Activated T-cell treated with anti-CD3 and anti-CD28 coated beads for 1 hour (primary cell): Measurements from ENCODE around the gene FLNC.

Experiments
- DNase-seq: peaks from one replicate; pipeline ENCODE4 v3.0.0-alpha.2; 2020; ENCODE audit warnings: low read depth

Gene FLNC

DNA sequence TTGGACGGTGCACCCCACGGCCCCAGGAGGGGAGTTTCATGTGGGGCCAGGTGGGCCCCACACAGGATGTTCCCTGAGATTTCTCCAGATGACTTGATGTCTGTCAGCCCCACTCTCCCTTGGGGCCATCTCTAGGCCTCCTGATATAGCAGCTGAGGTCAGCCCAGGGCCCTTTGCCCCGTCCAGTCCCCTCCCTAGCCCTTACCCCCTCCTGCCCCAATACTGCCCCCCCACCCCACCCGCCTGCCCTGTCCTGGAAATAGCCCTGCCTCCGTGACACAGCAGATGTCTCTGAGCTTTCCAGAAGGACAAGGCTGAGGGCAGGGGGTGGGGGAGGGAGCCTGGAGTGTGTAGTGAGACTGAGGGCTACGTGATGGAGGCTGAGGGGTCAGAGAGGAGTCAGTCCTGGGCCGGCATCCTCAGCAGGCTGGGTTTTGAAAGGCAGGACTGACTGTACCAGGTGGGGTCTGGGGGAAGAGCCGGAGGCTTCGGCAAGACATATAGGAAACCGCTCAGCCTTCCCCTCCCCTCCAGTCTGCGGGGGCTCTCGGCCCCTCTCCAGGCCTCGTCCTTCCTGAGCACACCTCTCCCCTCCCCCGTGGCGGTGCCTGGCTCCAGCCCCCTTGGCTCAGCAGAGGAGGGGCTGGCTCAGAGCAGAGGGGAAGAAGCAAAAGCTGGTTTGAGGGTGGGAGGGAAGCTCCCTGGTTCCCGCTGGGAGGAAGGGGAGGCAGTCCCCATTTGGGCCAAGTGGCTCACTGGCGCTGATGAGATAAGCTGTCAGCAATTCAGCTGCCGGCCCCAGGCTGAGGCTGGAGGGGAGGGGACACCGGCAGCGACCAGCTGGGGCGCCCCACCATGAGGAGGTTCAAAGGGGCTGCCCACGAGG lies 2.0 kb downstream of the FLNC start:
- DNase-seq: no peak

- DNase-seq: no peak
Observed at GRCh38 chr7:128832880-128833147, 2.6 kb downstream of the FLNC start.

- no peak for DNase-seq
Observed at GRCh38 chr7:128833148-128833945, 3.1 kb downstream of the FLNC start.

GRCh38 chr7:128833946-128834325 lies 3.7 kb downstream of the FLNC start:
- DNase-seq: no peak

DNA sequence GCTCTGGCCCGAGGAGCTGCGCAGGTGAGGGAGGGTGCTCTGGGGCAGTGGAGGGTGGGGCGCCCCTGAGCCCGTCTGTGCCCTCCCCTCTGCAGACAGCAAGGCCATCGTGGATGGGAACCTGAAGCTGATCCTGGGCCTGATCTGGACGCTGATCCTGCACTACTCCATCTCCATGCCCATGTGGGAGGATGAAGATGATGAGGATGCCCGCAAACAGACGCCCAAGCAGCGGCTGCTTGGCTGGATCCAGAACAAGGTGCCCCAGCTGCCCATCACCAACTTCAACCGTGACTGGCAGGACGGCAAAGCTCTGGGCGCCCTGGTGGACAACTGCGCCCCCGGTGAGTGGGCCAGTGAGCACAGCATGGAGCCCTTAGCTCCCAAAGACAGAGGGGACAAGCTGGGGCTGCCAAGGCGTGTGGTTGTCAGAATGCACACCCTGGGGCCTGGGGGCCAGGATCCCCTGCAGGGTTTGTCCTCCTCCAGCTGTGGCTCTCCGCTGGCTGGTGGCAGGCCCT lies 5.1 kb downstream of the FLNC start:
- no peak for DNase-seq

GRCh38 chr7:128835790-128836641 lies 5.8 kb downstream of the FLNC start:
- DNase-seq: no peak

GRCh38 chr7:128836729-128837348 lies 6.6 kb downstream of the FLNC start:
- DNase-seq: no peak

DNA sequence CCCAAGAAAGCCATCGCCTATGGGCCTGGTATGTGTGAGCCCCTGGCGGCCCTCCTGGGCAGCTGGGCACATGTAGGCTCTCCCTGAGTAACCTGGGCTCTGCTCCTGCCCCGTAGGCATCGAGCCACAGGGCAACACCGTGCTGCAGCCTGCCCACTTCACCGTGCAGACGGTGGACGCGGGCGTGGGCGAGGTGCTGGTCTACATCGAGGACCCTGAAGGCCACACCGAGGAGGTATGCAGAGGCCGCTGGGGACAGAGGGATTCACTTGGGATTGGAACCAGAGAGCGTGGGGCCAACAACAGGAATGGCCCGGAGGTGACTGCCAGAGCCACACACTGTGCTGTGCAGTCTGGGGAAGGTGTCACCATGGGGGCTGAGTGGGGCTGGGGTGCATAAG lies 7.3 kb downstream of the FLNC start:
- no peak for DNase-seq

DNA sequence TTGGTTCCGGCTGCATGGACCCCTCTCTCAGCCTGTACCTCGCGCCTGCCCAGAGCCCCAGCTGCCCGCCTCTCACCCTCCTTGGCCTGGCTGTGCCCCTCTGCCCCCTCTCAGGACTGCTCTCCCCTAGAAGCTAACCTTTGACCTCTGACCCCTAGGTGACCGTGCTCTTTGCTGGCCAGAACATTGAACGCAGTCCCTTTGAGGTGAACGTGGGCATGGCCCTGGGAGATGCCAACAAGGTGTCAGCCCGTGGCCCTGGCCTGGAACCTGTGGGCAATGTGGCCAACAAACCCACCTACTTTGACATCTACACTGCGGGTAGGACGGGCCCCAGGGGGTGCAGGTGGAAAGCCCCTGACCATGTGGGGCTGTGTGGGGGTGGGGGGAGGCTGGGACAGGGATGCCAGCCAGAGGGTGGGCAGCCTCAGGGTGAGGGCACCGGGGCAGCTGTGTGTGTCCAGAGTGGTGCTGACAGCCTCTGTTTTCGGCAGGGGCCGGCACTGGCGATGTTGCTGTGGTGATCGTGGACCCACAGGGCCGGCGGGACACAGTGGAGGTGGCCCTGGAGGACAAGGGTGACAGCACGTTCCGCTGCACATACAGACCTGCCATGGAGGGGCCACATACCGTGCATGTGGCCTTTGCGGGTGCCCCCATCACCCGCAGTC lies 8.0 kb downstream of the FLNC start:
- DNase-seq: no peak

- no peak for DNase-seq
Observed at GRCh38 chr7:128838981-128839731, 8.9 kb downstream of the FLNC start.

GRCh38 chr7:128839751-128840177 lies 9.6 kb downstream of the FLNC start:
- DNase-seq: no peak

DNA sequence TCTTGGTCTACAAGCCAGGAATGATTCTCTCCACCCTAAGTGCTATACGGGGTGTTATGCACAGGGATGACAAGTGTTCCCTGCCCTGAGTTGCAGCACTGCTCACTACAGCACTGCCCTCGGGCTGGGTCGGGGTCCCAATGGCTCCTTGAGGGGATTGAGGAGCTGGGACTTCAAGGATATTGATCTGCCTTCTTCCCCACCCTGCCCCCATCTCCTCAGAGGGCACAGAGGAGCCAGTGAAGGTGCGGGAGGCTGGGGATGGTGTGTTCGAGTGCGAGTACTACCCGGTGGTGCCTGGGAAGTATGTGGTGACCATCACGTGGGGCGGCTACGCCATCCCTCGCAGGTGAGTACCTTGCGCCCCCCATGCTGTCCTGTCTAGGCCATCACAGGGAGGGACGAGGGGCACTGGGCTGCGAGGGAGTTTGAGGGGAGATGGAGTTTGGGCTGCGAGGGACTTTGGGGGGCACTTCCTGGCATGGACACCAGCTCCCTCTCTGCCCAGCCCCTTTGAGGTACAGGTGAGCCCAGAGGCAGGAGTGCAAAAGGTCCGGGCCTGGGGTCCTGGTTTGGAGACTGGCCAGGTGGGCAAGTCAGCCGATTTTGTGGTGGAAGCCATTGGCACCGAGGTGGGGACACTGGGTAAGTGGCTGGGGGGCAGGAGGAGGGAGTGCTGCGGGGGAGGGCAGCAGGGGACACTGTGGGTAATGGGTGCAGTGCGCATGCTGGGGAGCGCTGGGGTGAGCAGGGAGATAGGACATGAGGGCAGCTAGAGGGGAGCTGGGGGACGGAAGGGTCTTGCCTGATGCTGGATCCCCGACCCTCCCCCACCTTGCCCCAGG lies 10.3 kb downstream of the FLNC start:
- no peak for DNase-seq

DNA sequence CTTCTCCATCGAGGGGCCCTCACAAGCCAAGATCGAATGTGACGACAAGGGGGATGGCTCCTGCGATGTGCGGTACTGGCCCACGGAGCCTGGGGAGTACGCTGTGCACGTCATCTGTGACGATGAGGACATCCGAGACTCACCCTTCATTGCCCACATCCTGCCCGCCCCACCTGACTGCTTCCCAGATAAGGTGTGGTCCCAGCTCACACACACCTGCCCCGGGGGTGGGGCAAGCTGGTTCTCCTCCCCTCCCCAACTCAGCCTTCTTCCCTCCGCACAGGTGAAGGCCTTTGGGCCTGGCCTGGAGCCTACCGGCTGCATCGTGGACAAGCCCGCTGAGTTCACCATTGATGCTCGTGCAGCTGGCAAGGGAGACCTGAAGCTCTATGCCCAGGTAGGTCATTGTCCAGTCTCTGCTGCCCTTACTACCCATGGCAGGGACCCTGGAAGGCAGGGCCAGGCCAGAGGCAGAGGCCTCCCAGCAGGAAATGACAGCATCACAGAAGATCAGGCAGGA lies 11.0 kb downstream of the FLNC start:
- DNase-seq: no peak

- DNase-seq: peak; percentile 43
Observed at GRCh38 chr7:128841921-128842673, 11.9 kb downstream of the FLNC start.

DNA sequence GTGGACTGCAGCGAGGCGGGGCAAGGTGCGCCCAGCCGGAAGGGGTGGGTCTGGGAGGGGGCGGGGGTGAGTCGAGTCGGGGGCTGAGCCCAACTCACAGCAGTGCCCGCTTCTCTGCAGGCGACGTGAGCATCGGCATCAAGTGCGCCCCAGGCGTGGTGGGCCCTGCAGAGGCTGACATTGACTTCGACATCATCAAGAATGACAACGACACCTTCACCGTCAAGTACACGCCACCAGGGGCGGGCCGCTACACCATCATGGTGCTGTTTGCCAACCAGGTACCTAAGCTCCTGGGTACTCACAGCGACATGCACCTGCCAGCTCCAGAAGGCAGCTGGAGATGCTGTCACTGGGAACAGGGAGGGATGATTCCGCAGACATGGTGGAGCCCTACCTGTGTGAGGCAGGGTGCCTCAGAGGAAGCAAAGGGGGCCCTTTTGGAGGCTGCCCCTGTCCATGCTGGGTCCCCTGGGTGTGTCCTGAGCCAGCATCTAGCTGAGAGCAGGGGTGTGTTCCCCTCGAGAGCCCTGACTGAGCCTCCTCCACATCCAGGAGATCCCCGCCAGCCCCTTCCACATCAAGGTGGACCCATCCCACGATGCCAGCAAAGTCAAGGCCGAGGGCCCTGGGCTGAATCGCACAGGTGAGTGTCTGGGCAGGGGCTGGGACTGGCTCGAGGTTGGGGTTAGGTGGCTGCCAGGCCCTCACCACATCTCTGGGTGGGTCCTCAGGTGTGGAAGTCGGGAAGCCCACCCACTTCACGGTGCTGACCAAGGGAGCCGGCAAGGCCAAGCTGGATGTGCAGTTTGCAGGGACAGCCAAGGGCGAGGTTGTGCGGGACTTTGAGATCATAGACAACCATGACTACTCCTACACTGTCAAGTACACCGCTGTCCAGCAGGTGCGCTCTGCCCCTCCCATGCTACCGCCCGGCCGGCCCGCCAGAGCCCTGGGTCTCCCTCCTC lies 12.8 kb downstream of the FLNC start:
- DNase-seq: no peak

DNA sequence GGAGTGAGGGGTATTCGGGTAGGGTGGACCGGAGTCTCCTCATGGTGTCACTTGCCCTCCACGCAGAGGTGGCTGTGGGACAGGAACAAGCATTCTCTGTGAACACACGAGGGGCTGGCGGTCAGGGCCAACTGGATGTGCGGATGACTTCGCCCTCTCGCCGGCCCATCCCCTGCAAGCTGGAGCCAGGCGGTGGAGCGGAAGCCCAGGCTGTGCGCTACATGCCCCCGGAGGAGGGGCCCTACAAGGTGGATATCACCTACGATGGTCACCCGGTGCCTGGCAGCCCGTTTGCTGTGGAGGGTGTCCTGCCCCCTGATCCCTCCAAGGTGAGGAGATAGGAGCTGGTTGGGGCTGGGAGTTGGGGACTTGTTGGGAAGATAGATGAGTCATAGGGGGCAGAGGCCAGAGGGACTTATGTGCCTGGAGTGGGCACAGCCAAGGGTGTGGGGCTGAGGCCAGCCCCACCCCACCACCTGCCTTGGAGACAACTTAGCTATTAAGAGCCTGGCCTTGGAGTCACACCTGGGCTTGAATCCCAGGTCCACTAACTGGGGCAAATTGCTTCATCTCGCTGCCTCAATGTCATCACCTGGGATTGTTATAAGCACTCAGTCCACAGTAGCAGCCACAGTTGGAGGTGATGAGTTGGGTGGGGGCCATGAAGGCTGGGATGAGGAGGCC lies 13.9 kb downstream of the FLNC start:
- DNase-seq: no peak

DNA sequence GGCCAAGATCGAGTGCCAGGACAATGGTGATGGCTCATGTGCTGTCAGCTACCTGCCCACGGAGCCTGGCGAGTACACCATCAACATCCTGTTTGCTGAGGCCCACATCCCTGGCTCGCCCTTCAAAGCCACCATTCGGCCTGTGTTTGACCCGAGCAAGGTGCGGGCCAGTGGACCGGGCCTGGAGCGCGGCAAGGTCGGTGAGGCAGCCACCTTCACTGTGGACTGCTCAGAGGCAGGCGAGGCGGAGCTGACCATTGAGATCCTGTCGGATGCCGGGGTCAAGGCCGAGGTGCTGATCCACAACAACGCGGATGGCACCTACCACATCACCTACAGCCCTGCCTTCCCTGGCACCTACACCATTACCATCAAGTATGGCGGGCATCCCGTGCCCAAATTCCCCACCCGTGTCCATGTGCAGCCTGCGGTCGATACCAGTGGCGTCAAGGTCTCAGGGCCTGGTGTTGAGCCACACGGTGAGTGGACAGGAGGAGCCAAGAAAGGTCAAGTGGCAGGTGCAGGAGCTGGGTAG lies 14.6 kb downstream of the FLNC start:
- no peak for DNase-seq
